Fibroblast of skin of scalp (primary cell): ENCODE data around the gene FBLIM1. TPM values are rescaled to one million over a fixed set of nuclear protein-coding genes. Genes with fewer than 3 reads are reported as not detected.

Source experiments
- DNase-seq: peaks from one replicate; pipeline ENCODE4 v3.0.0-alpha.2; 2013
- polyA plus RNA-seq, 2 experiments: library from polyadenylated mRNA; unstranded; fragments of 120-200 nt; gene quantifications; one replicate each; pipeline ENCODE4 v1.2.1, GENCODE V29; 2013; ENCODE audit not compliant: insufficient read length in 2 of 2

FBLIM1 gene
- 116 TPM for polyA plus RNA-seq (2013, experiment 1 of 2; ENCODE audit: insufficient read length)
- polyA plus RNA-seq (2013, experiment 2 of 2; ENCODE audit: insufficient read length) = 102 TPM

GRCh38 chr1:15758343-15758931 lies at the start of gene FBLIM1:
Gene FBLIM1 (plus strand): TSS chr1:15758795. CDS start chr1:15764984, 6,189 bp downstream.
- DNase-seq = peak; percentile 45

GRCh38 chr1:15709226-15709625 lies 49.4 kb upstream of the FBLIM1 start:
- DNase-seq = no peak

GRCh38 chr1:15712168-15712567 lies 46.4 kb upstream of the FBLIM1 start:
- DNase-seq = no peak

- no peak for DNase-seq
These were observed 44.0 kb upstream of the FBLIM1 start for GRCh38 chr1:15714406-15715136.

GRCh38 chr1:15717418-15718125 lies 41.0 kb upstream of the FBLIM1 start:
- DNase-seq = no peak

- no peak for DNase-seq
These were observed 40.4 kb upstream of the FBLIM1 start for GRCh38 chr1:15718199-15718601.

GRCh38 chr1:15719381-15720120 lies 39.0 kb upstream of the FBLIM1 start:
- no peak for DNase-seq

- DNase-seq = no peak
These were observed 37.7 kb upstream of the FBLIM1 start for GRCh38 chr1:15720861-15721260.

- DNase-seq = no peak
These were observed 36.2 kb upstream of the FBLIM1 start for GRCh38 chr1:15722411-15722810.

GRCh38 chr1:15722836-15723532 lies 35.6 kb upstream of the FBLIM1 start:
- DNase-seq = no peak

- no peak for DNase-seq
These were observed 34.9 kb upstream of the FBLIM1 start for GRCh38 chr1:15723631-15724246.

GRCh38 chr1:15724949-15725880 lies 33.4 kb upstream of the FBLIM1 start:
- DNase-seq = no peak

GRCh38 chr1:15726508-15726907 lies 32.1 kb upstream of the FBLIM1 start:
- no peak for DNase-seq

- DNase-seq = no peak
These were observed 31.6 kb upstream of the FBLIM1 start for GRCh38 chr1:15727021-15727420.

GRCh38 chr1:15727424-15727823 lies 31.2 kb upstream of the FBLIM1 start:
- no peak for DNase-seq

GRCh38 chr1:15727866-15728534 lies 30.6 kb upstream of the FBLIM1 start:
- no peak for DNase-seq

GRCh38 chr1:15728937-15729657 lies 29.5 kb upstream of the FBLIM1 start:
- no peak for DNase-seq

GRCh38 chr1:15730423-15730822 lies 28.2 kb upstream of the FBLIM1 start:
- DNase-seq = no peak

GRCh38 chr1:15730936-15731335 lies 27.7 kb upstream of the FBLIM1 start:
- no peak for DNase-seq
